KMS-11 (cell line): ENCODE data around the gene ZMYND8.
A peak's percentile ranks its signal among the peaks of the same experiment; 100 is the strongest.
"Not testable (repeated sequence)": the region's sequence is repeated elsewhere in the genome, so short reads cannot be mapped to it uniquely, and the experiment has no call there.

ENCODE experiments used
- H2AFZ ChIP-seq: fragments of 200-600 bp; sonication (generic); 2 replicates; pipeline ENCODE4 v1.6.1; 2016; ENCODE audit warnings: antibody characterized with exemption, mixed run types, low read depth
- H3K27ac ChIP-seq: fragments of 200-600 bp; sonication (generic); 2 replicates; pipeline ENCODE4 v1.6.1; 2016; ENCODE audit warnings: mild to moderate bottlenecking, mixed run types
- H3K27me3 ChIP-seq: fragments of 200-600 bp; sonication (generic); 2 replicates; pipeline ENCODE4 v1.6.1; 2017; ENCODE audit warnings: mild to moderate bottlenecking, low read depth, mixed run types, moderate library complexity; ENCODE audit not compliant: insufficient read depth
- H3K36me3 ChIP-seq: fragments of 200-600 bp; sonication (generic); 2 replicates; pipeline ENCODE4 v1.6.1; 2017; ENCODE audit warnings: mild to moderate bottlenecking, mixed run types; ENCODE audit not compliant: insufficient read depth
- H3K4me1 ChIP-seq: fragments of 200-600 bp; sonication (generic); 2 replicates; pipeline ENCODE4 v1.6.1; 2016; ENCODE audit warnings: mild to moderate bottlenecking, low read depth, mixed run types; ENCODE audit not compliant: poor library complexity, severe bottlenecking
- H3K4me2 ChIP-seq: fragments of 200-600 bp; sonication (generic); 2 replicates; pipeline ENCODE4 v1.7.0; 2016; ENCODE audit warnings: mild to moderate bottlenecking, mixed run types
- H3K4me3 ChIP-seq: fragments of 200-600 bp; sonication (generic); IDR thresholded peaks from 2 replicates; pipeline ENCODE4 v1.6.1; 2017; ENCODE audit warnings: low read depth, low read length, mixed read lengths; ENCODE audit not compliant: insufficient read depth
- H3K79me2 ChIP-seq: fragments of 200-600 bp; sonication (generic); 2 replicates; pipeline ENCODE4 v1.6.1; 2016; ENCODE audit warnings: low read depth, mixed run types; ENCODE audit not compliant: insufficient read depth
- H3K9ac ChIP-seq: fragments of 200-600 bp; sonication (generic); 2 replicates; pipeline ENCODE4 v1.6.1; 2016; ENCODE audit warnings: mild to moderate bottlenecking, mixed run types
- H4K20me1 ChIP-seq: fragments of 200-600 bp; sonication (generic); 2 replicates; pipeline ENCODE4 v1.6.1; 2016; ENCODE audit warnings: mild to moderate bottlenecking, mixed run types; ENCODE audit not compliant: insufficient read depth
- TF ChIP-seq, protein P1 (sequence below): fragments of 200-600 bp; sonication (generic); conservative IDR thresholded peaks from 2 replicates; pipeline ENCODE4 v1.6.1; 2017; ENCODE audit warnings: low read depth, mild to moderate bottlenecking, antibody characterized with exemption, low read length, moderate library complexity, mixed read lengths

The ZMYND8 gene

GRCh38 chr20:47396762-47397476 lies 40.4 kb upstream of the ZMYND8 start:
- no peak overlapping the region for H3K9ac ChIP-seq
- H3K27me3 ChIP-seq = no peaks in the 10 kb centered on the region
- TF ChIP-seq, protein P1, sequence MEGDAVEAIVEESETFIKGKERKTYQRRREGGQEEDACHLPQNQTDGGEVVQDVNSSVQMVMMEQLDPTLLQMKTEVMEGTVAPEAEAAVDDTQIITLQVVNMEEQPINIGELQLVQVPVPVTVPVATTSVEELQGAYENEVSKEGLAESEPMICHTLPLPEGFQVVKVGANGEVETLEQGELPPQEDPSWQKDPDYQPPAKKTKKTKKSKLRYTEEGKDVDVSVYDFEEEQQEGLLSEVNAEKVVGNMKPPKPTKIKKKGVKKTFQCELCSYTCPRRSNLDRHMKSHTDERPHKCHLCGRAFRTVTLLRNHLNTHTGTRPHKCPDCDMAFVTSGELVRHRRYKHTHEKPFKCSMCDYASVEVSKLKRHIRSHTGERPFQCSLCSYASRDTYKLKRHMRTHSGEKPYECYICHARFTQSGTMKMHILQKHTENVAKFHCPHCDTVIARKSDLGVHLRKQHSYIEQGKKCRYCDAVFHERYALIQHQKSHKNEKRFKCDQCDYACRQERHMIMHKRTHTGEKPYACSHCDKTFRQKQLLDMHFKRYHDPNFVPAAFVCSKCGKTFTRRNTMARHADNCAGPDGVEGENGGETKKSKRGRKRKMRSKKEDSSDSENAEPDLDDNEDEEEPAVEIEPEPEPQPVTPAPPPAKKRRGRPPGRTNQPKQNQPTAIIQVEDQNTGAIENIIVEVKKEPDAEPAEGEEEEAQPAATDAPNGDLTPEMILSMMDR = no peak
- H3K4me1 ChIP-seq = peaks cover 6% of the 10 kb centered on the region
- H3K27ac ChIP-seq = no peak overlapping the region
- no peak overlapping the region for H3K4me2 ChIP-seq
- H3K4me3 ChIP-seq = no peak overlapping the region
- 0 out of 2 replicates have a peak overlapping the region, but pooled peaks have one; percentile 17 for H2AFZ ChIP-seq
- H3K79me2 ChIP-seq = no peaks in the 10 kb centered on the region
- no peaks in the 10 kb centered on the region for H4K20me1 ChIP-seq
- no peaks in the 10 kb centered on the region for H3K36me3 ChIP-seq

DNA sequence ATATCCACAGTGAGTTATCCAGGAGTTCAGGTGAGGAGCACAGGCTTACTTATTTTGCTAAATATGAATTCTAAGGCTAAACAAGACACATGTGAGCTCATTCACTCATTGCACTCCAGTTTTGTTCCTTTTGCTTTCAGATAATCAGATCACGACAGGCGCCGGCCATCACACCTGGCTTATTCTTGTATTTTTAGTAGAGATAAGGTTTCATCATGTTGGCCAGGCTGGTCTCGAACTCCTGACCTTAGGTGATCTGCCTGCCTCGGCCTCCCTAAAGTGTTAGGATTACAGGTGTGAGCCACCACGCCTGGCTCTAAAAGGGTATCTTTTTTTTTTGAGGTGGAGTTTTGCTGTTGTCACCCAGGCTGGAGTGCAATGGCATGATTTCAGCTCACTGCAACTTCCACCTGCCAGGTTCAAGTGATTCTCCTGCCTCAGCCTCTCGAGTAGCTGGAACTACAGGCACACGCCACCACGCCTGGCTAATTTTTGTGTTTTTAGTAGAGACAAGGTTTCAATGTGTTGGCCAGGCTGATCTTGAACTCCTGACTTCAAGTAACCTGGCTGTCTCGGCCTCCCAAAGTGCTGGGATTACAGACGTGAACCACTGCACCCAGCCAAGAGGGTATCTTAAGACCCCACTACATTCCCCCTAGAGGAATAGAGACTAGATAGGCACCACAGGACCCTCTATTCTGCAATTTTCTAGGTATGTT lies 37.5 kb upstream of the ZMYND8 start:
- not testable (repeated sequence) for H3K4me2 ChIP-seq, H3K9ac ChIP-seq, H2AFZ ChIP-seq, H3K27ac ChIP-seq, H3K27me3 ChIP-seq, H4K20me1 ChIP-seq, H3K79me2 ChIP-seq, H3K36me3 ChIP-seq, H3K4me3 ChIP-seq
- peaks cover 15% of the 10 kb centered on the region for H3K4me1 ChIP-seq

DNA sequence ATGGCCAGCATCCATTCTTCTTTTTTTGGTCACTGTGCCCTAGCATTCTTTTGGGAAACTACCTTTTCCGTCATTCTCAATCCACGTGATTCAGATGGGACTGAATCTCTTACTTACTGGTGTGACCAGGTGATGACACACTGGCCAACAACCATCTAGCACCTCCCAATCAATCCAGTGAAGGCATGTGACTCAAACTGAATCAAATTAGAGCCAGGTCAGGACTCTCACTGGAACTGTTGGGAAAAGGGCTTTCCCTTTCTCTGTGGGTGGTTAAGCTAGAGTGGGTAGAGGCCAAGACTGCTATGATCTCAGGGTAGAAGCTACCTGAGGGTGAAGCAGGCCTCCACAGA lies 36.2 kb upstream of the ZMYND8 start:
- Histone ChIP-seq H4K20me1 (no peaks in the 10 kb centered on the region), H3K27me3 (no peaks in the 10 kb centered on the region), H3K4me2 (no peak overlapping the region), H2AFZ (peak overlapping the region; percentile 35; the same call in 1 of the 2 replicates), H3K79me2 (no peaks in the 10 kb centered on the region), H3K36me3 (no peaks in the 10 kb centered on the region), H3K4me1 (peaks cover 15% of the 10 kb centered on the region), H3K9ac (no peak overlapping the region), H3K27ac (no peak overlapping the region), H3K4me3 (no peak overlapping the region)
- TF ChIP-seq, protein P1 = no peak

DNA sequence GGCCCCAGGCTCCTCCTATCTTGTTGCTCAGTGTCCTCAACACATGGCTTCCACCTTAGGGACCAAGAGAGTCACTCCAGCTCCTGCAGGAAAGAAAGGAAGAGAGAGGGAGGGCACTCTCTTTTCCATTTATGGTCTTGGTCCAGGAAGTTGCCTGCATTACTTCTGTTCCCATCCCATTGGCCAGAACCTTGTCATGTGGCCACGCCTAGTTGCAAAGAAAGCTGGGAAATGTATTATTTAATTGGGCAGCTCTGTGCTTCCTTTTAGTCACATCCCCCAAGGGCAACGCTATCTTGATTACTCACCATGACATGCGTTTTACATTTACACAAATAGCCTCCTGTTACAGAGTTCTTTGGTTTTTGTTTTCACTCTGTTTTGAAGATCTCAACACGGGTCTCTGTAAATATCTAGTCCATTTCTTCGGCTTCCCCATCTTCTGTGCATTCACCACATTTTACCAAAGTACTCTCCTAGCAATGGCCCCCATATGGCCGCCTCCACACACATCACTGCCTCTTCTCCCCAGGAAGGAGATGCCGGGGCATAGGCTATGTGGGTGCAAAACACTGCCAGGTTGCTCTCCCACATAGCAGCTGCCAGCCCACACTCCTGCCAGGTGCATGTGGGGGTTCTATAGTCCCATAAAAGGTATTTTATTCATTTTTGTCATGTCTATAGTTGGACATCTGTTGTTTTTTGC lies 35.7 kb upstream of the ZMYND8 start:
- peak overlapping the region; percentile 35; the same call in 1 of the 2 replicates for H2AFZ ChIP-seq
- no peaks in the 10 kb centered on the region for H4K20me1 ChIP-seq
- H3K36me3 ChIP-seq = no peaks in the 10 kb centered on the region
- H3K27ac ChIP-seq = no peak overlapping the region
- no peaks in the 10 kb centered on the region for H3K79me2 ChIP-seq
- no peak overlapping the region for H3K9ac ChIP-seq
- no peaks in the 10 kb centered on the region for H3K27me3 ChIP-seq
- H3K4me1 ChIP-seq = peaks cover 15% of the 10 kb centered on the region
- TF ChIP-seq, protein P1 = no peak
- H3K4me3 ChIP-seq = no peak overlapping the region
- H3K4me2 ChIP-seq = 0 out of 2 replicates have a peak overlapping the region, but pooled peaks have one; percentile 3
